ENCODE measurements around the gene ADGRD1. TPM values are rescaled to one million over a fixed set of nuclear protein-coding genes. Genes with fewer than 3 reads are reported as not detected.

Gene ADGRD1
- total RNA-seq, 1 experiment from 2014 or later: 0.21 TPM

GRCh38 chr12:131006036-131006735 is 52.5 kb downstream of the ADGRD1 start:
- no peak for DNase-seq (ENCODE audit: low spot score)

- DNase-seq (ENCODE audit: low spot score): no peak
Measured at GRCh38 chr12:131007031-131007739, 53.5 kb downstream of the ADGRD1 start.

- DNase-seq (ENCODE audit: low spot score): no peak
Measured at GRCh38 chr12:131007740-131008117, 54.0 kb downstream of the ADGRD1 start.

GRCh38 chr12:131008131-131008912 is 54.6 kb downstream of the ADGRD1 start:
- DNase-seq (ENCODE audit: low spot score): no peak

- DNase-seq (ENCODE audit: low spot score): no peak
Measured at GRCh38 chr12:131008913-131009270, 55.2 kb downstream of the ADGRD1 start.

GRCh38 chr12:131009595-131010395 is 56.1 kb downstream of the ADGRD1 start:
- no peak for DNase-seq (ENCODE audit: low spot score)

GRCh38 chr12:131010396-131011131 is 56.9 kb downstream of the ADGRD1 start:
- DNase-seq (ENCODE audit: low spot score): no peak

GRCh38 chr12:131011165-131012079 is 57.7 kb downstream of the ADGRD1 start:
- DNase-seq (ENCODE audit: low spot score): no peak

GRCh38 chr12:131012279-131013069 is 58.8 kb downstream of the ADGRD1 start:
- no peak for DNase-seq (ENCODE audit: low spot score)

GRCh38 chr12:131013118-131013517 is 59.4 kb downstream of the ADGRD1 start:
- no peak for DNase-seq (ENCODE audit: low spot score)

- DNase-seq (ENCODE audit: low spot score): no peak
Measured at GRCh38 chr12:131014343-131014742, 60.6 kb downstream of the ADGRD1 start.

GRCh38 chr12:131015581-131016337 is 62.1 kb downstream of the ADGRD1 start:
- DNase-seq (ENCODE audit: low spot score): no peak

GRCh38 chr12:131017477-131017991 is 63.8 kb downstream of the ADGRD1 start:
- no peak for DNase-seq (ENCODE audit: low spot score)

- DNase-seq (ENCODE audit: low spot score): no peak
Measured at GRCh38 chr12:131018019-131018620, 64.4 kb downstream of the ADGRD1 start.

- no peak for DNase-seq (ENCODE audit: low spot score)
Measured at GRCh38 chr12:131018808-131019397, 65.2 kb downstream of the ADGRD1 start.

GRCh38 chr12:131020326-131021153 is 66.8 kb downstream of the ADGRD1 start:
- DNase-seq (ENCODE audit: low spot score): no peak

- DNase-seq (ENCODE audit: low spot score): no peak
Measured at GRCh38 chr12:131021154-131021541, 67.4 kb downstream of the ADGRD1 start.
